Astrocyte of the spinal cord (primary cell): ENCODE data around the gene TCTN1.

Source experiments
- DNase-seq: peaks from one replicate; pipeline ENCODE4 v3.0.0; 2011; ENCODE audit warnings: low read depth, low spot score
- H3K4me3 ChIP-seq: 2 replicates; pipeline ENCODE4 v1.5.1; 2011; ENCODE audit warnings: low read depth, mild to moderate bottlenecking, low read length, moderate library complexity
- in situ Hi-C: cut with HindIII; loops from 2 replicates; pipeline ENCODE4 v1.10.0; 2017; ENCODE audit warnings: low sequenced_read_pairs
- TF ChIP-seq, protein P1 (sequence below): IDR thresholded peaks from 2 replicates; pipeline ENCODE4 v1.5.1; 2012; ENCODE audit warnings: low read depth, mild to moderate bottlenecking, low read length, inconsistent platforms

TCTN1 gene

DNA sequence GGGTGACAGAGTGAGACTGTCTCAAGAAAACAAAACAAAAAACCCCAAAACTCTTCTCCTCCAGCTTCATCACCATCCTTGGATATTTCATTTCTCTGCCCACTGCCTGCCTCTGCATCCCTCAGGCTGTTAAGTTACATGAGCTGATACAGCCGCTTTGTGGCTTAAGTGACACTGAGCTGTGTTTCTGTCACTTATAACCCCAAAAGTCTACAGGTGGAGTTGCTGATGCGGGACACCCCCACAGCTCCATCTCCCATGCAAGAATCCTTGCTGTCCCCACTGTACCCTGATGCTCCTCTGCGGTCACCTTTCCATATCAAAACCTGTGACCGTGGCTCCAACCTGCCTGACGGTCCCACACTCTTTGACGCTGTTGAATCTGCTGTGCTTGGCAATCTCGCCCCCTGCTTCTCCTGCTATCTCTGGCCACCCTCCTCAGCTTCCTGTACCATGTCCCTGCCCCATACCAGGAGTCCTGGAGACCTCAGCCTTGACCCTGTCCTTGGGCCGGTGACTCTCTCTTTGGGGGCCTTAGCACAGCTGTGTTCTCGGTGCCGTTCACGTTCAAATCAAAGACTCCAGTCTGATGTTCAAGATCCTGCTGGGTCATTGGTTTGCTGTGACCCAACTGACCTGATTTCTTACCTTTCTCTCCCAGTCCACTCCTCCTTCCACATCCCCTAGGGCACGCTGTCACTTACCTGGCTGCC lies 54.7 kb downstream of the TCTN1 start:
- no peak overlapping the region for H3K4me3 ChIP-seq
- in situ Hi-C loops: no loop called here
- no peak for DNase-seq
- TF ChIP-seq, protein P1, sequence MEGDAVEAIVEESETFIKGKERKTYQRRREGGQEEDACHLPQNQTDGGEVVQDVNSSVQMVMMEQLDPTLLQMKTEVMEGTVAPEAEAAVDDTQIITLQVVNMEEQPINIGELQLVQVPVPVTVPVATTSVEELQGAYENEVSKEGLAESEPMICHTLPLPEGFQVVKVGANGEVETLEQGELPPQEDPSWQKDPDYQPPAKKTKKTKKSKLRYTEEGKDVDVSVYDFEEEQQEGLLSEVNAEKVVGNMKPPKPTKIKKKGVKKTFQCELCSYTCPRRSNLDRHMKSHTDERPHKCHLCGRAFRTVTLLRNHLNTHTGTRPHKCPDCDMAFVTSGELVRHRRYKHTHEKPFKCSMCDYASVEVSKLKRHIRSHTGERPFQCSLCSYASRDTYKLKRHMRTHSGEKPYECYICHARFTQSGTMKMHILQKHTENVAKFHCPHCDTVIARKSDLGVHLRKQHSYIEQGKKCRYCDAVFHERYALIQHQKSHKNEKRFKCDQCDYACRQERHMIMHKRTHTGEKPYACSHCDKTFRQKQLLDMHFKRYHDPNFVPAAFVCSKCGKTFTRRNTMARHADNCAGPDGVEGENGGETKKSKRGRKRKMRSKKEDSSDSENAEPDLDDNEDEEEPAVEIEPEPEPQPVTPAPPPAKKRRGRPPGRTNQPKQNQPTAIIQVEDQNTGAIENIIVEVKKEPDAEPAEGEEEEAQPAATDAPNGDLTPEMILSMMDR: no peak

DNA sequence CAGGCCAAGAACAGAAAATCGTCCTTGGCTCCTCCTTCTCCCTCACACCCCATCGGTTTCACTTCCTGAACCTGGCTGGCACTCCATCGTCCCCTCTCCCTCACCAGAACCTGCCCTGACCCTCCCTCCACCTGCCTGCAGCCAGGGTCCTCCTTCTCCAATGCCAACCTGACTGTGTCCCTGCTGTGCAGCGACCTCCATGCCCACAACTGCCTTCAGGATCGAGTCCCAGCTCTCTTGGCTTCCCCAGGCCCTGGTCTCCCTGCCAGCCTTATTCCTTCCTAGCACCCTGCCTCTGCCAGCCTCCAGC lies 55.2 kb downstream of the TCTN1 start:
- no peak for DNase-seq
- H3K4me3 ChIP-seq: no peak overlapping the region
- in situ Hi-C loops: no loop called here
- TF ChIP-seq, protein P1: no peak

DNA sequence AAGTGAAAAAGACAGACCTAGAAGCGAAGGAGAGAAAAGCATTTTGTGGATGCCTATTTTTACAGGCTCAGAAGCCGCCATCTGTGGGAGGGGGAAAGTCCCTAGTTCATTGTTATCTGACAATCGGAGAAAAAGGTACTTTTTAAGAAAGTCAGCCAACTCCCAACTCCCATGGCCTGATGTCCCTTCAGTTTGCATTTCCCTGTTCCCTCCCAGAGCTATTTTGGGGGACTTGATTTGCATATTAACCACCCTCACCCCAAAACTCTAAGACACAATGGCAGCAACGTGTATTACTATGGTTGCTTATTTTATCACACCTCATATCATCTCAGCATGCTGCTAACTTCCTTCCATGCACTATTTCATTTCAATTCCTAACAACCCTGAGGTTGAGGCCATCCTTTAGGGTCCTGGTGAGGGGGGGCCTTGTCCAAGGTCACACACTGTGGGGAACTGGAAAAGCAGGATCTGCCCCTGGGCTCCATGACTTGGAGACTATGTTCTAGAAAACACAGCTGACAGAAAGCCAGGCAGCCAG lies 56.3 kb downstream of the TCTN1 start:
- H3K4me3 ChIP-seq: no peak overlapping the region
- in situ Hi-C loops: no loop called here
- TF ChIP-seq, protein P1: no peak
- no peak for DNase-seq

DNA sequence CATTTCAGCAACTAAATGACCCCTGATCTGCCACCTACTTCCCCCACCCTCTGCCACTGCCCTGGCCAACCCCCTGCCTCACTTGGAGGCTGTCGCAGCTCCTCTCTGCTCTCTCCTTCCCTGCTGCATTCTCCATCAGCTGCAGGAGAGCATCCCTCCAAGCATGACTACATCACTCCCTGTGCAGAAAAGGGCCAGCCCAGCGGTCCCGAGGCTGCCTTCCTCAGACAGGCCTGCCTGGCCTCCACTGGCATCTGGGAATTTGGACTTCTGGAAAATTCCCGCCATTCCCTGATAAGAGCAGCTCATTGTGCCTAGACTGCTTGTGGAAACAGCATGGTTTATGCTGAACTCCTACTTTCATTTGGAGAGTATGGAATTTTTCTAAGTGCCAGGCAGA lies 62.2 kb downstream of the TCTN1 start:
- DNase-seq: no peak
- H3K4me3 ChIP-seq: no peak overlapping the region
- TF ChIP-seq, protein P1: no peak
- in situ Hi-C loops: no loop called here

DNA sequence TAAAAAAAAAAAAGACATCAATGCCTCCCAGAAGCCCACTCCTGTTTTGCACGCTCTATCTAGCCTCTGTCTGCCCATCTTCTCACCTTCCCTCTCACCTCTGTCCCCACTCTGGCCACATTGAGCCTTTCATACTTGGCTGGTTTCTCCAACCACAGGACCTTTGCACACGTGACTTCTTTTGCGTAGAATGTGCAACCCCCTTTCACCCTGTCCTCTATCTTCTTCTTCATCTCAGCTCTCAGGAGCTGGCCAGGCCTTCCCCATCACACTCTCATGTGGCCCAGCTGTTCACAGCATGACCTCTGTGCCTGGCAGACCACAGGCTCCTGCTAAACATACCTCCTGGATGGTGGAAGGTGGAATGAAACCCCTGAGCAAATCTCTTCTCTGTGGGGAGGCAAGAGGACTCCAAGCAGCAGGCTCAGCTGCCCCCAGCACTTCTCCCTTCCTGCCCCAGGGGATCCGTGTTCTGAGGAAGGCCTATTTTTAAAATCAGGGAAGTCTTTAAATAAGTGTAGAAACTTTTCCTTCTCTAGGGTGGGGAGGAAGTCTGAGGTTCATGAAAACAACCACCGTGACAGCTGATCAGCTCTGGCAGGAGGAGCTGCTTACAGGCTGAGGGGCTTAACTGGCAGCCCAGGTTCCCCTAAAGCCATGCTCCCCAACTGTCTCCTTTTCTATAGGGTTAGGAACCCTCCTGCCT lies 63.4 kb downstream of the TCTN1 start:
- TF ChIP-seq, protein P1: no peak
- in situ Hi-C loops: no loop called here
- no peak overlapping the region for H3K4me3 ChIP-seq
- peak; percentile 40 for DNase-seq

DNA sequence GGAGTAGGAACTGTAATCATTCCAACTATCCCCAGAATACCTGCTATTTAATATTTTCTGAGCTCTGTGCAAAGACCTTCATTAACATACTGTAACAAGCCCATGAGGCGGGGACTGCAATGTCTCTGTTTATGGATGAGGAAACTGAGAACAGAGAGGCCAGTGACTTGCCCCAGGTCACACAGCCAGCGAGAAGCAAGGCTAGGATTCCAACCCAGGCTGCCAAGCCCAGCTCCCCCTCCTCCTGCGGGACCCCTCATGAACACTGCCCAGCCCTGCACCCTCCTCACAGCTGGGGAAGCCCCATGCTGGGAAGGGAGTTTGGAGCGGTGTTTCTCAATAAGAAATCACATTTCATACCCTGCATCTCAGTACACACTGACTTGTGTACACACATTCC lies 64.1 kb downstream of the TCTN1 start:
- H3K4me3 ChIP-seq: no peak overlapping the region
- in situ Hi-C loops: no loop called here
- TF ChIP-seq, protein P1: no peak
- no peak for DNase-seq
